K562 (cell line): ENCODE measurements around the gene LYVE1. TPM values are rescaled to one million over a fixed set of nuclear protein-coding genes. Genes with fewer than 3 reads are reported as not detected.

Source experiments
- ATAC-seq: fragments of 200-7000 bp; cut with Tn5 transposase; 3 replicates; pipeline ENCODE4 v1.9.1; 2020; ENCODE audit warnings: moderate library complexity
- BruUV-seq: library from RNA; stranded (reverse); fragments of 400-500 nt; replicated peaks from 2 replicates; lab custom pipeline; 2021; lab: Mats Ljungman, UMichigan
- CTCF ChIA-PET: fragments of 300-600 bp; formaldehyde crosslinking; extraction: SDS; loops from one replicate; lab custom pipeline; 2021; ENCODE audit warnings: low intra/inter-chr PET ratio; lab: Yijun Ruan, JAX
- POLR2A ChIA-PET: fragments of 300-600, 350-650 bp; sonication (Branson Sonifier 250); formaldehyde crosslinking; extraction: SDS; loops from one replicate; lab custom pipeline; 2021; ENCODE audit warnings: antibody characterized with exemption, inconsistent platforms; lab: Yijun Ruan, JAX
- DNase-seq, 4 experiments: peaks; one replicate each; pipeline versions ENCODE4 v3.0.0 to v3.0.0-alpha.2; 2011 to 2018; ENCODE audit warnings: low spot score in 3 of 4, mixed read lengths in 3 of 4; ENCODE audit errors: extremely low read depth in 1 of 4
- FAIRE-seq: peaks from 2 replicates; lab custom pipeline; 2011; peaks lifted over from hg19 to GRCh38; lab: Jason Lieb, UNC
- H2AFZ ChIP-seq: 2 replicates; pipeline ENCODE4 v1.6.0; 2011; ENCODE audit warnings: low read depth, low read length, control low read depth, inconsistent platforms
- H3K27ac ChIP-seq: fragments of 200-600 bp; 3 replicates; pipeline ENCODE4 v1.8.0; 2011; ENCODE audit warnings: low read depth, mild to moderate bottlenecking, control low read depth, inconsistent platforms, low read length, moderate library complexity, mixed read lengths; ENCODE audit errors: extremely low read depth
- H3K27me3 ChIP-seq, 2 experiments: fragments of 300-600 bp in 1 of 2; 2 replicates in 1 of 2; 3 replicates in 1 of 2; pipeline versions ENCODE4 v1.6.0 to v1.8.0; 2011; ENCODE audit warnings: inconsistent platforms in 2 of 2, low read length in 2 of 2, mild to moderate bottlenecking in 1 of 2, mixed read lengths in 1 of 2, moderate library complexity in 1 of 2; ENCODE audit not compliant: control insufficient read depth in 2 of 2, insufficient read depth in 2 of 2
- H3K36me3 ChIP-seq: fragments of 300-600 bp; 3 replicates; pipeline ENCODE4 v1.8.0; 2011; ENCODE audit warnings: mild to moderate bottlenecking, low read length, inconsistent platforms; ENCODE audit not compliant: control insufficient read depth, insufficient read depth
- H3K4me1 ChIP-seq, 2 experiments: fragments of 200-600 bp in 1 of 2; replicated peaks in 1 of 2; 2 replicates in 1 of 2; 3 replicates in 1 of 2; pipeline versions ENCODE4 v1.5.1 to v1.8.0; 2011; ENCODE audit warnings: inconsistent platforms in 2 of 2, low read length in 2 of 2, mild to moderate bottlenecking in 1 of 2, mixed read lengths in 1 of 2, moderate library complexity in 1 of 2; ENCODE audit not compliant: control insufficient read depth in 2 of 2, insufficient read depth in 2 of 2
- H3K4me2 ChIP-seq: 2 replicates; pipeline ENCODE4 v1.6.1; 2011; ENCODE audit warnings: low read length, control low read depth, inconsistent platforms, mixed read lengths; ENCODE audit not compliant: insufficient read depth
- H3K4me3 ChIP-seq: fragments of 200-600 bp; sonication (generic), shearing (Covaris generic); 2 replicates; pipeline ENCODE4 v1.5.1; 2016; ENCODE audit warnings: control low read depth, inconsistent platforms
- H3K79me2 ChIP-seq: fragments of 200-600 bp; 3 replicates; pipeline ENCODE4 v1.8.0; 2011; ENCODE audit warnings: low read length, inconsistent platforms; ENCODE audit not compliant: control insufficient read depth, insufficient read depth
- H3K9ac ChIP-seq, 2 experiments: 2 replicates each; pipeline versions ENCODE4 v1.6.0 to v1.6.1; 2011; ENCODE audit warnings: low read depth in 2 of 2, low read length in 2 of 2, control low read depth in 1 of 2, inconsistent platforms in 1 of 2, mild to moderate bottlenecking in 1 of 2, mixed read lengths in 1 of 2; ENCODE audit not compliant: insufficient read depth in 1 of 2
- H3K9me1 ChIP-seq: one replicate; pipeline ENCODE4 v1.6.0; 2011; ENCODE audit warnings: inconsistent platforms, mild to moderate bottlenecking, low read length, moderate library complexity; ENCODE audit not compliant: control insufficient read depth, insufficient read depth
- H3K9me3 ChIP-seq: replicated peaks from 2 replicates; pipeline ENCODE4 v1.5.1; 2011; ENCODE audit warnings: low read depth, low read length, inconsistent platforms; ENCODE audit not compliant: control insufficient read depth, insufficient read depth
- H4K20me1 ChIP-seq: replicated peaks from 2 replicates; pipeline ENCODE4 v1.6.1; 2011; ENCODE audit warnings: low read length, inconsistent platforms, mixed read lengths; ENCODE audit not compliant: control insufficient read depth, insufficient read depth
- ASH1L ChIP-seq: fragments of 450-650 bp; IDR thresholded peaks from 2 replicates; pipeline ENCODE4 v1.6.1; 2018; ENCODE audit warnings: borderline replicate concordance, mild to moderate bottlenecking, low read depth; ENCODE audit not compliant: partially characterized antibody
- MED1 ChIP-seq: sonication (generic); formaldehyde crosslinking; IDR thresholded peaks from 2 replicates; pipeline ENCODE4 v1.8.1; 2023; ENCODE audit warnings: missing genetic modification reagents, borderline replicate concordance
- RBM39 ChIP-seq: fragments of 200-400 bp; formaldehyde crosslinking; optimal IDR thresholded peaks from 2 replicates; pipeline ENCODE3; 2018; ENCODE audit warnings: low read depth, low read length
- ZNF280B ChIP-seq: fragments of 250-450 bp; sonication (Bioruptor Pico); IDR thresholded peaks from 2 replicates; pipeline ENCODE4 v1.5.1; 2021; ENCODE audit warnings: mild to moderate bottlenecking
- ZNF57 ChIP-seq: fragments of 450-650 bp; formaldehyde crosslinking; IDR thresholded peaks from 2 replicates; pipeline ENCODE4 v1.4.0; 2020; ENCODE audit warnings: mild to moderate bottlenecking, moderate library complexity
- ZNF699 ChIP-seq: fragments of 250-450 bp; sonication (Bioruptor Pico); IDR thresholded peaks from 2 replicates; pipeline ENCODE4 v1.8.0; 2021; ENCODE audit warnings: mild to moderate bottlenecking, moderate library complexity; ENCODE audit not compliant: insufficient replicate concordance
- WGBS: fragments of 100-300 bp; shearing (Covaris generic); methylation state at CpG from one replicate; pipeline ENCODE4 v1.1.6; 2016; ENCODE audit warnings: low coverage, mixed read lengths; ENCODE audit not compliant: insufficient coverage; ENCODE audit errors: missing lambda C conversion rate; 5-methylcytosine and 5-hydroxymethylcytosine counted together
- in situ Hi-C: fragments of 300-500 bp; cut with MboI; formaldehyde crosslinking; loops from 4 replicates; pipeline ENCODE4 v1.15.0; 2018; ENCODE audit warnings: inconsistent platforms, mixed read lengths
- intact Hi-C: fragments of 100-400 bp; cut with micrococcal nuclease; formaldehyde crosslinking; loops from 2 replicates; pipeline ENCODE4 v1.14.2; 2022
- polyA plus RNA-seq, 8 experiments: library from polyadenylated mRNA; depleted of rRNA in 4 of 8; stranded (reverse) in 5 of 8; unstranded in 3 of 8; fragments of >200 nt; fragmentation: Nextera tagmentation in 2 of 8; fragmentation: Illumina TruSeq in 1 of 8; extraction: Ambion mirVana in 2 of 8; extraction: Trizol in 1 of 8; gene quantifications; 2 replicates each; pipeline versions ENCODE4 v1.2.1 to v1.2.3, GENCODE V29; 2011 to 2014; ENCODE audit warnings: inconsistent platforms in 1 of 8, missing spikeins in 1 of 8
- total RNA-seq, 7 experiments: library from RNA; depleted of rRNA in 6 of 7; stranded (reverse); fragments of >200 nt in 6 of 7; fragmentation: Illumina TruSeq in 2 of 7; extraction: Trizol in 2 of 7; gene quantifications; 2 replicates each; pipeline versions ENCODE4 v1.2.1 to v1.2.3, GENCODE V29; 2011 to 2021; ENCODE audit warnings: low replicate concordance in 1 of 7
- TF ChIP-seq, protein P1 (sequence below): fragments of 200-400 bp; formaldehyde crosslinking; IDR thresholded peaks from 2 replicates; pipeline ENCODE4 v1.6.1; 2017; ENCODE audit warnings: mild to moderate bottlenecking, low read depth, low read length, moderate library complexity
- TF ChIP-seq, protein P2 (sequence below): fragments of 250-450 bp; sonication (Bioruptor Pico); IDR thresholded peaks from 2 replicates; pipeline ENCODE4 v1.8.0; 2021; ENCODE audit warnings: mild to moderate bottlenecking, moderate library complexity
- TF ChIP-seq, protein P3 (sequence below): sonication (generic); formaldehyde crosslinking; IDR thresholded peaks from 2 replicates; pipeline ENCODE4 v1.8.1; 2023; ENCODE audit warnings: mild to moderate bottlenecking, missing genetic modification reagents
- TF ChIP-seq, protein P4 (sequence below): sonication (generic); formaldehyde crosslinking; IDR thresholded peaks from 2 replicates; pipeline ENCODE4 v1.8.1; 2023; ENCODE audit warnings: missing genetic modification reagents, mild to moderate bottlenecking, borderline replicate concordance

The LYVE1 gene
- total and polyA plus RNA-seq, 9 of the 15 experiments (the other 6 are each of a cell fraction or from before 2014, with no cell fraction given), result 0.06 to 1.1 (median 0.14) TPM; not detected in 1

- intact Hi-C loops (no loop called here), in situ Hi-C loops (no loop called here)
- H4K20me1 ChIP-seq, result no peaks in the 10 kb centered on the region
- no peak overlapping the region for H3K4me2 ChIP-seq
- H3K27ac ChIP-seq, result no peak overlapping the region
- BruUV-seq, result no TSS peak
- no peaks in the 10 kb centered on the region for H3K36me3 ChIP-seq
- DNase-seq (no peak), ATAC-seq (no peak), FAIRE-seq (no peak)
- no peak overlapping the region for H3K9ac ChIP-seq
- POLR2A ChIA-PET, result interaction anchor here (0.9 to 2.0 kb wide), 4 partner anchors 9 to 15 kb away, joined by 3 to 6 read pairs (median 4); no protein-coding TSS in a partner anchor
- H3K27me3 ChIP-seq, result no peaks in the 10 kb centered on the region
- no peak overlapping the region for H2AFZ ChIP-seq
- no peaks in the 10 kb centered on the region for H3K79me2 ChIP-seq
- H3K4me1 ChIP-seq, result peaks cover 15 to 39% of the 10 kb centered on the region in 2 experiments
- no peak overlapping the region for H3K4me3 ChIP-seq
- no peaks in the 10 kb centered on the region for H3K9me3 ChIP-seq
- no peaks in the 10 kb centered on the region for H3K9me1 ChIP-seq
- CTCF ChIA-PET, result no interaction called here
- WGBS, result 43% methylated on average over 3 of the region's 3 CpGs
- TF ChIP-seq ZNF699 (CRISPR knock-in tag) (no peak), ZNF57 (CRISPR knock-in tag) (no peak), ASH1L (no peak), ZNF280B (CRISPR knock-in tag) (no peak), MED1 (CRISPR knock-in tag) (no peak), RBM39 (no peak)
- TF ChIP-seq, protein P1, sequence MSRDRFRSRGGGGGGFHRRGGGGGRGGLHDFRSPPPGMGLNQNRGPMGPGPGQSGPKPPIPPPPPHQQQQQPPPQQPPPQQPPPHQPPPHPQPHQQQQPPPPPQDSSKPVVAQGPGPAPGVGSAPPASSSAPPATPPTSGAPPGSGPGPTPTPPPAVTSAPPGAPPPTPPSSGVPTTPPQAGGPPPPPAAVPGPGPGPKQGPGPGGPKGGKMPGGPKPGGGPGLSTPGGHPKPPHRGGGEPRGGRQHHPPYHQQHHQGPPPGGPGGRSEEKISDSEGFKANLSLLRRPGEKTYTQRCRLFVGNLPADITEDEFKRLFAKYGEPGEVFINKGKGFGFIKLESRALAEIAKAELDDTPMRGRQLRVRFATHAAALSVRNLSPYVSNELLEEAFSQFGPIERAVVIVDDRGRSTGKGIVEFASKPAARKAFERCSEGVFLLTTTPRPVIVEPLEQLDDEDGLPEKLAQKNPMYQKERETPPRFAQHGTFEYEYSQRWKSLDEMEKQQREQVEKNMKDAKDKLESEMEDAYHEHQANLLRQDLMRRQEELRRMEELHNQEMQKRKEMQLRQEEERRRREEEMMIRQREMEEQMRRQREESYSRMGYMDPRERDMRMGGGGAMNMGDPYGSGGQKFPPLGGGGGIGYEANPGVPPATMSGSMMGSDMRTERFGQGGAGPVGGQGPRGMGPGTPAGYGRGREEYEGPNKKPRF, result no peak
- TF ChIP-seq, protein P2, sequence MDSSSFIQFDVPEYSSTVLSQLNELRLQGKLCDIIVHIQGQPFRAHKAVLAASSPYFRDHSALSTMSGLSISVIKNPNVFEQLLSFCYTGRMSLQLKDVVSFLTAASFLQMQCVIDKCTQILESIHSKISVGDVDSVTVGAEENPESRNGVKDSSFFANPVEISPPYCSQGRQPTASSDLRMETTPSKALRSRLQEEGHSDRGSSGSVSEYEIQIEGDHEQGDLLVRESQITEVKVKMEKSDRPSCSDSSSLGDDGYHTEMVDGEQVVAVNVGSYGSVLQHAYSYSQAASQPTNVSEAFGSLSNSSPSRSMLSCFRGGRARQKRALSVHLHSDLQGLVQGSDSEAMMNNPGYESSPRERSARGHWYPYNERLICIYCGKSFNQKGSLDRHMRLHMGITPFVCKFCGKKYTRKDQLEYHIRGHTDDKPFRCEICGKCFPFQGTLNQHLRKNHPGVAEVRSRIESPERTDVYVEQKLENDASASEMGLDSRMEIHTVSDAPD (CRISPR knock-in tag), result no peak
- TF ChIP-seq, protein P3, sequence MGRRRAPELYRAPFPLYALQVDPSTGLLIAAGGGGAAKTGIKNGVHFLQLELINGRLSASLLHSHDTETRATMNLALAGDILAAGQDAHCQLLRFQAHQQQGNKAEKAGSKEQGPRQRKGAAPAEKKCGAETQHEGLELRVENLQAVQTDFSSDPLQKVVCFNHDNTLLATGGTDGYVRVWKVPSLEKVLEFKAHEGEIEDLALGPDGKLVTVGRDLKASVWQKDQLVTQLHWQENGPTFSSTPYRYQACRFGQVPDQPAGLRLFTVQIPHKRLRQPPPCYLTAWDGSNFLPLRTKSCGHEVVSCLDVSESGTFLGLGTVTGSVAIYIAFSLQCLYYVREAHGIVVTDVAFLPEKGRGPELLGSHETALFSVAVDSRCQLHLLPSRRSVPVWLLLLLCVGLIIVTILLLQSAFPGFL (CRISPR knock-in tag), result no peak
- TF ChIP-seq, protein P4, sequence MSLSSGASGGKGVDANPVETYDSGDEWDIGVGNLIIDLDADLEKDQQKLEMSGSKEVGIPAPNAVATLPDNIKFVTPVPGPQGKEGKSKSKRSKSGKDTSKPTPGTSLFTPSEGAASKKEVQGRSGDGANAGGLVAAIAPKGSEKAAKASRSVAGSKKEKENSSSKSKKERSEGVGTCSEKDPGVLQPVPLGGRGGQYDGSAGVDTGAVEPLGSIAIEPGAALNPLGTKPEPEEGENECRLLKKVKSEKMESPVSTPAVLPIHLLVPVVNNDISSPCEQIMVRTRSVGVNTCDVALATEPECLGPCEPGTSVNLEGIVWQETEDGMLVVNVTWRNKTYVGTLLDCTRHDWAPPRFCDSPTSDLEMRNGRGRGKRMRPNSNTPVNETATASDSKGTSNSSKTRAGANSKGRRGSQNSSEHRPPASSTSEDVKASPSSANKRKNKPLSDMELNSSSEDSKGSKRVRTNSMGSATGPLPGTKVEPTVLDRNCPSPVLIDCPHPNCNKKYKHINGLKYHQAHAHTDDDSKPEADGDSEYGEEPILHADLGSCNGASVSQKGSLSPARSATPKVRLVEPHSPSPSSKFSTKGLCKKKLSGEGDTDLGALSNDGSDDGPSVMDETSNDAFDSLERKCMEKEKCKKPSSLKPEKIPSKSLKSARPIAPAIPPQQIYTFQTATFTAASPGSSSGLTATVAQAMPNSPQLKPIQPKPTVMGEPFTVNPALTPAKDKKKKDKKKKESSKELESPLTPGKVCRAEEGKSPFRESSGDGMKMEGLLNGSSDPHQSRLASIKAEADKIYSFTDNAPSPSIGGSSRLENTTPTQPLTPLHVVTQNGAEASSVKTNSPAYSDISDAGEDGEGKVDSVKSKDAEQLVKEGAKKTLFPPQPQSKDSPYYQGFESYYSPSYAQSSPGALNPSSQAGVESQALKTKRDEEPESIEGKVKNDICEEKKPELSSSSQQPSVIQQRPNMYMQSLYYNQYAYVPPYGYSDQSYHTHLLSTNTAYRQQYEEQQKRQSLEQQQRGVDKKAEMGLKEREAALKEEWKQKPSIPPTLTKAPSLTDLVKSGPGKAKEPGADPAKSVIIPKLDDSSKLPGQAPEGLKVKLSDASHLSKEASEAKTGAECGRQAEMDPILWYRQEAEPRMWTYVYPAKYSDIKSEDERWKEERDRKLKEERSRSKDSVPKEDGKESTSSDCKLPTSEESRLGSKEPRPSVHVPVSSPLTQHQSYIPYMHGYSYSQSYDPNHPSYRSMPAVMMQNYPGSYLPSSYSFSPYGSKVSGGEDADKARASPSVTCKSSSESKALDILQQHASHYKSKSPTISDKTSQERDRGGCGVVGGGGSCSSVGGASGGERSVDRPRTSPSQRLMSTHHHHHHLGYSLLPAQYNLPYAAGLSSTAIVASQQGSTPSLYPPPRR, result no peak
Observed at GRCh38 chr11:10579700-10580099, 11.2 kb upstream of the LYVE1 start.
